ENCODE measurements around the gene SPRY1.

The SPRY1 gene

DNA sequence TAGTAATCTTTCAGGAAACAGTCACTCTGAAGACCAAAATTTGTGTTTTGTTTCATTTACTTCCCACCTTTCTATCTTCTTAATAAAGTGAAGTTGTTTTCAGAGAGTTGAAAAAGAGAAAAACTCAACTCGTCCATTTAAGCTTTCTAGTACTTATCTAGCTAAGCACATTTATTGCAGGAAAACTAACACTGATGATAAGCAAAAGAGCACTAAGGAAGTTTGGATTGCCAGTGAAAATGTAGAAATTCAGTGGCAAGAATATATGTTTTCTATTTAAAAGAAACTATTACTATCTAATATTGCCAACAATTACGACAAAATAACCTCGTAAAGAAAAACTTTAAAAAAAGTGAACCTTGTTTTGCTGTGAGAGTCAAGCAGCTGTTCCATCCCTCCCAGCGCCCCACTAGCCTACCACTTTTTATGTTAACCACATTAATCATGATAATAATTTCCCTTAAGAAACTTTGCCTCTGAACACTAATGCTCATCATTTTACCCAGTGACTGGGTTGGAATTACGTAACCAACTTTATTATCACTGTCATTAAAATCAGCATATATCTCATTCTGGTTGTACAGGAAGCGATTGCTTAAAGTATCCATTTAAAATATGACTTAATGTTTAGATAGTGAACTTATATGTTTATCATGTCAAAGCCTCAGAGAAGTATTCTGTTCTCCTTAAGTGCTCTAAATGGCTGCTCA is 24.8 kb downstream of the SPRY1 start:
- TF ChIP-seq, protein P1, sequence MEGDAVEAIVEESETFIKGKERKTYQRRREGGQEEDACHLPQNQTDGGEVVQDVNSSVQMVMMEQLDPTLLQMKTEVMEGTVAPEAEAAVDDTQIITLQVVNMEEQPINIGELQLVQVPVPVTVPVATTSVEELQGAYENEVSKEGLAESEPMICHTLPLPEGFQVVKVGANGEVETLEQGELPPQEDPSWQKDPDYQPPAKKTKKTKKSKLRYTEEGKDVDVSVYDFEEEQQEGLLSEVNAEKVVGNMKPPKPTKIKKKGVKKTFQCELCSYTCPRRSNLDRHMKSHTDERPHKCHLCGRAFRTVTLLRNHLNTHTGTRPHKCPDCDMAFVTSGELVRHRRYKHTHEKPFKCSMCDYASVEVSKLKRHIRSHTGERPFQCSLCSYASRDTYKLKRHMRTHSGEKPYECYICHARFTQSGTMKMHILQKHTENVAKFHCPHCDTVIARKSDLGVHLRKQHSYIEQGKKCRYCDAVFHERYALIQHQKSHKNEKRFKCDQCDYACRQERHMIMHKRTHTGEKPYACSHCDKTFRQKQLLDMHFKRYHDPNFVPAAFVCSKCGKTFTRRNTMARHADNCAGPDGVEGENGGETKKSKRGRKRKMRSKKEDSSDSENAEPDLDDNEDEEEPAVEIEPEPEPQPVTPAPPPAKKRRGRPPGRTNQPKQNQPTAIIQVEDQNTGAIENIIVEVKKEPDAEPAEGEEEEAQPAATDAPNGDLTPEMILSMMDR (IDR thresholded peaks at IDR 0.05; ENCODE audit: borderline replicate concordance, control extremely low read depth, extremely low read depth, insufficient read depth, missing control alignments): no peak
- DNase-seq (ENCODE audit: low spot score): no peak
- in situ Hi-C loops (cut with MboI; ENCODE audit: low sequenced_read_pairs, unreplicated experiment): no loop called here

DNA sequence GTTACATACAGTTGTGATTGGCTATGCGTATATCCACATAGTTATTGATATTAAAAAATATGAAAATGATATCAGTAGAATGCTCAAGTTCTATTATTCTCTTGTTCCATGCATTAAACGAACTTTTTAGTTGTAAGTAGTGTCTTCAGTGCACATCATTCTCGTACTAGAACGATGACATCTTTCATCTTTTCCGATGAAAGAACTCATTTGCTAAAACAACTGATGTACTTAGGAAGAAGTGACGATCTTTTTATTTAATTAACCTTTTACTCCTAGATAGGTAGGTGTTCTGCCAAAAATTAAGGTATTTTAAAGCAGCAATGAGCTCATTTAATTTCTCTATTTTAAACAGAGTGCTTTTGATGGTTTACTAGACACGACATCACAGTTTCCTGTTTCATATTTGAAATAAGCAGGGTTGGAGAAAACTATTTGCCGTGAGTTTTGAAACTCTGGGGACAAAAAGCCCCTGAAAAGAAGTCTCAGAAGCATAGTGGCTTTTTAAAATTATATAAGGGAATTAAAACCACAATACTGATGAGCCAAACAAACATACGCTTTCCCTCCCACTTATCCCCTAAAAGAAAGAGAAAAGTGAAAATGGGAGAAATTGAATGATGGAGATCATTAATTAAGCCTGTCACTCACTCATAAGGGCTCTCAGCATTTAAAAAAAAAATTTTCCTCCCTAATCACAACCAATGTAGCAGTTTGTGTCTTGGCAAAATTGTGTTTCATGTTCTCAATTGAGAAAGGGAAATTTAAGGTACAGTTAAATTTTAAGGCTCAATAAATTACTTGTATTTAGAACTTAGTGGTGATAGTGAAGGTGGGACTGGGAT is 25.6 kb downstream of the SPRY1 start:
- no peak for DNase-seq (ENCODE audit: low spot score)
- TF ChIP-seq, protein P1 (IDR thresholded peaks at IDR 0.05; ENCODE audit: borderline replicate concordance, control extremely low read depth, extremely low read depth, insufficient read depth, missing control alignments): no peak
- in situ Hi-C loops (cut with MboI; ENCODE audit: low sequenced_read_pairs, unreplicated experiment): no loop called here

DNA sequence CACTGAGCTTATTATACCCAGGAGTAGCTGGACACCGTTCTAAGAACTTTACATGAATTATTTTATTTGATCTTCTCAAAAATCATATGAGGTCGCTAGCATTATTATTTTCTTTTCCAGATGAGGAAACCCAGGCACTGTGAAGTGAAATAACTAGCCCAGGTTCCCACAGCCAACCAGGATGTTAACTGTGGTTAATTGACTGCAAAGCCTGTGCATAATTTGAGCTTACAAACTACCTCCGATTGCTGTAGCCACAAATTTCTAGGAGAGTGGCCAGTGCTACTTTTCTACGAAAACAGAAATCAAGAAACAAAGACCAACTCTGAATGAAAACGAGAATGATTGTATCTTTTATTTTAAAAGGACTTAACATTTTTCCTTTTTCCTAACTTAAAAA is 27.2 kb downstream of the SPRY1 start:
- TF ChIP-seq, protein P1 (IDR thresholded peaks at IDR 0.05; ENCODE audit: borderline replicate concordance, control extremely low read depth, extremely low read depth, insufficient read depth, missing control alignments): no peak
- DNase-seq (ENCODE audit: low spot score): no peak
- in situ Hi-C loops (cut with MboI; ENCODE audit: low sequenced_read_pairs, unreplicated experiment): no loop called here

DNA sequence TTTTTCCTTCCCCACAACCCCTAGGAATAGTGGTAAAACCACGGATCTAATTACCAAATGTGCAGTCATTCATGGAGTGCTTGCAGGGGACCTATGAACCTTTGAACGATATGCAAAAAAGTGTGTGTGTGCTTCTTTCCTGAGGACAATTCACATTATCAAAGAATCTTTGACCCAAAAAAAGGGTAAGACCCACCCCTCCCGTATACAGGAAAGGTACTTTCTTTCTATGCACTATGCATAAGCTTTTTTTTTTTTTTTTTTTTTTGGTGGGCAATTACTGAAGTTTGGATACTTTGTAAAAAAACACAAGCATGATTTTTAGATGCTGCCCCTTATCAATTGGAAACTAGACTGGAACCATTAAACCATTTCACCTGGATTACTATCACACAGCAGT is 31.4 kb downstream of the SPRY1 start:
- TF ChIP-seq, protein P1 (IDR thresholded peaks at IDR 0.05; ENCODE audit: borderline replicate concordance, control extremely low read depth, extremely low read depth, insufficient read depth, missing control alignments): no peak
- in situ Hi-C loops (cut with MboI; ENCODE audit: low sequenced_read_pairs, unreplicated experiment): no loop called here

DNA sequence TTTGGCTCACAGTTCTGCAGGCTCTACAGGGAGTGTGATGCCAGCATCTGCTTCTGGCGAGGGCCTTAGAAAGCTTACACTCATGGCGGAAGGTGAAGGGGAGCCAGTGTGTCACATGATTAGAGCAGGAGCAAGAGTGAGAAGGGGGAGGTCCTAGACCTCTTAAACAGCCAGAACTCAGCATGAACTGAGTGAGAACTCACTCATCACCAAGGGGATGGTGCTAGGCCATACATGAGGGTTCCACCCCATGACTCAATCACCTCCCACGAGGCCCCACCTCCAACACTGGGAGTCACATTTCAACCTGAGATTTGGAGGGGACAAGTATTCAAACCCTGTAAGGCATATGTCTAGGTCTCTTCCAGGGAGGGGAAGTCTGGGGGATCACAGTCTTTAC is 33.4 kb downstream of the SPRY1 start:
- DNase-seq (ENCODE audit: low spot score): no peak
- in situ Hi-C loops (cut with MboI; ENCODE audit: low sequenced_read_pairs, unreplicated experiment): no loop called here
- TF ChIP-seq, protein P1 (IDR thresholded peaks at IDR 0.05; ENCODE audit: borderline replicate concordance, control extremely low read depth, extremely low read depth, insufficient read depth, missing control alignments): no peak

More for the DNA sequence above, 31.4 kb downstream of the SPRY1 start:
- no peak for DNase-seq (ENCODE audit: low spot score)

DNA sequence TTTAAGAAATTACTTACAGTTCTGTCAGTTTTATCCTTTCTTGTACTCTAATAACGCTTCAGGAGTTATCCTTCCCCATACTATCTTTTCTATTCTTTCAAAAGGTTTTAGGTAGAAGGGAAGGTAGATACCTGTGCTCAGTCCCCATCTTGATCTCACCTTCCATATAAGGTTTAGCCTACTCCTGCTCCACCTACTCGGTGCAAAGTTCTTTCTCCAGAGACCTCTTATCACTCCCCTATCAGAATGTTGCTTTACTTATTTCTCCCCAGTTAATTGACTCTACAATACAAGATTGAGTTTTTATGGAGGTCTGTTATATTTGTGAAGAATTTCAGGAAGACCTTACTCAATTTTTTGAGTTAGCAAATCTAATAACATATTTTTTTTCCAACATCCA is 33.9 kb downstream of the SPRY1 start:
- in situ Hi-C loops (cut with MboI; ENCODE audit: low sequenced_read_pairs, unreplicated experiment): no loop called here
- DNase-seq (ENCODE audit: low spot score): no peak
- TF ChIP-seq, protein P1 (IDR thresholded peaks at IDR 0.05; ENCODE audit: borderline replicate concordance, control extremely low read depth, extremely low read depth, insufficient read depth, missing control alignments): no peak

Data from GM13976 (cell line).